GM19238 (cell line): Measurements from ENCODE around the gene DCLK3.

Source experiments
- DNase-seq: peaks from one replicate; pipeline ENCODE4 v3.0.0; 2011; ENCODE audit warnings: low spot score; ENCODE audit not compliant: insufficient read length

DCLK3 gene

DNA sequence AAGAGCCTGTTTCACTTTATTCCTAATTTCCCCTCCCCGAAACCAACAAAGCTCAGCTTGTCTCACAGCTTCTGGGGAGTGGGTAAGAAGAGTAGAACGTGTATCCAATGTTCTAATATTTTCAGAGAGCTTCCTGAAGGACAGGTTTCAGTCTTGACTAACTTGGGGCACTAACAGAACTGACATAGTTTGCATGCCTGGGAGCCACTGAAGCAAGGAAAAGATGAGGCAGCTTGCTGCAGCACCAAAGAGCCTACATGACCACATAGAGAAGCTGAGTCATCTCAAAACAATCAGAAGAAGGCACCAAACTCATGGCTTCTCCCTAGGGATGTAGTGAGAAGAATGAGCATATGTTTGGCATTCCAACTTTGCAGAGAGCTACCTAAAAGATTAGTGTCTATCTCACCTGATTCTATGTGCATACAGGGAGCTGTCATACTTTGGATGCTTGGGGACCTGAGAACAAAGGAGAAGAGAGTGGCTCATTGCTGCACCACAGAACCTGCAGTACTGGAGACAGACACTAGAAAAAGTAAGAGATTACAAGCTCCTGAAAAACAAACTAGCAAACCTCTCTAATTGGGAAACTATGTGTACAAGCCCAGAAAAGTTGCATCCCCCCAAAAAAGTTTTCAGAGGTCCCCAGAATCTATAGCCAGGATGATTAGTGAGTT, 86.9 kb downstream of the DCLK3 start:
- DNase-seq = no peak

DNA sequence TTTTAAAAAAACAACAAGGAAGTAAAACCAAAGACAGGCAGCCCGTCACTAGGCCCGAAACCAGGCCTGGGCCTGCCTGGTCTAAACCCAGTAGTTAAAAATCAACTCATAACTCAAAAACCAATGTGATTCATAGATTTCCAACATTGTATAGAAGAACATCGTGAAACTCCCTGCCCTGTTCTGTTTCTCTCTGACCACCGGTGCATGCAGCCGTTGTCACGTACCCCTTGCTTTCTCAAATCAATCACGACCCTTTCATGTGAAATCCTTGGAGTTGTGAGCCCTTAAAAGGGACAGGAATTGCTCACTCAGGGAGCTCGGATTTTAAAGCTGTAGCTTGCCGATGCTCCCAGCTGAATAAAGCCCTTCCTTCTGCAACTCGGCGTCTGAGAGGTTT, 89.5 kb downstream of the DCLK3 start:
- no peak for DNase-seq

DNA sequence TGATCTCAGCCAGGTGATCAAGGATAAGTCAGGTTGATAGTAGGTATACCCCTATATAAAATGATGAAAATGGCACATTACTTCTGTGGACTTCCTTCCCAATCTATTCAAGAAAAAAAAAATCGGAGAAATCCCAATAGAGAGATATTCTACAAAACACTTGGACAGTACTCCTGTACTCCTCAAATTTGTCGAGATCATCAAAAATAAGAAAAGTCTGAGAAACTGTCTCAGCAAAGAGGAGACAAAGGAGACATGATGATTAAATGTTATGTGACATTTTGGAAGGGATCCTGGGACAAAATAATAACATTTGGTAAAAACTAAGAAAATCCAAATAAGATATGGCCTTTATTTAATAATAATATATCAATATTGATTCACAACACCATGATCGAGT, 94.6 kb downstream of the DCLK3 start:
- no peak for DNase-seq

- no peak for DNase-seq
Observed at GRCh38 chr3:36666166-36666565, 98.2 kb downstream of the DCLK3 start.

DNA sequence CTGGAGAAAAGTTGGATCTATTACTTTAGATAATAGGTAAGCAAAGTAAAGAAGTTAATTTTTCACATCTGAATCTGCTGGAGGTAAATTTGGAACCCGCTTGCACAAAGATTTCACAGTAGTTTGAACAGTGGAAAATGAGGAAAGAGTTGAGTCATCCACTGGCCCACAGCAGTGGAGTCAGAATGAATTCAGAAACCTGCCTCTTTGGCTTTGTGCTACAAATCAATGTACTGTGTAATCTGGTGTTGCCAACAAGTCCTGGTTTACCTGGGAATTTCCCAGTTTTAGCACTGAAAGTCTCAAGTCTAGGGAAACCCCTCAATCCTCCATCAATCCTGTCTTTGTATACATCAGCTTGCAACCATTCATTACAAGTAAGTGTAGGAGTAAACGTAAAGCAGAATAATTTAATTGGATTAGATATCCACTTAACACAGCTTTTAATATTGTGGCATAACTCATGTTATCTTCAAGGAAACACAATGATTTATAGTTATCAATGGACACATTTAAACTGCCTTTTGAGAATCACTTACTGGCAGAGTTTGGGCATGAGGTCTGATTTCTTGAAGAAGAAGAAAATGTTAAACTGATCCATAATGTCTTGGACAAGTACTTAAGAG, 100.6 kb downstream of the DCLK3 start:
- no peak for DNase-seq

DNA sequence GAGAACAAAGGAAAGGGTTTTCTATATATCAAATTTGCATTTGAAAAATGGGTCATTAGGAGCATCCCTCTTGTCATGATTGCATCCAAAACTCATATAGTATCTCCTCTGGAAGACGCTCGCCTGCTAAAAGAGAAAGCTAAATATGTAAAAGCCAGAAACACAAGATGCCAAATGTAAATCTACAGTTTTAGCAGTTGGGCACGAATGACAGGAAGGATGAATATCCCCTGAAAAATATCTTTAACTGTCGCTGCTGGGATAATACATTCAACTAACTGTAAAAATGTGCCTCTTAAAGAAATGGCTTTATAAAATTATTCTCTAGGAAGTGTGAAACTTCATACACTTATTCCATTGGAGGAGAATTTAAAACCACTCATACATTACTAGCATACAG, 101.7 kb downstream of the DCLK3 start:
- DNase-seq = no peak
